ENCODE data around the gene IGFBP7.

Gene IGFBP7

DNA sequence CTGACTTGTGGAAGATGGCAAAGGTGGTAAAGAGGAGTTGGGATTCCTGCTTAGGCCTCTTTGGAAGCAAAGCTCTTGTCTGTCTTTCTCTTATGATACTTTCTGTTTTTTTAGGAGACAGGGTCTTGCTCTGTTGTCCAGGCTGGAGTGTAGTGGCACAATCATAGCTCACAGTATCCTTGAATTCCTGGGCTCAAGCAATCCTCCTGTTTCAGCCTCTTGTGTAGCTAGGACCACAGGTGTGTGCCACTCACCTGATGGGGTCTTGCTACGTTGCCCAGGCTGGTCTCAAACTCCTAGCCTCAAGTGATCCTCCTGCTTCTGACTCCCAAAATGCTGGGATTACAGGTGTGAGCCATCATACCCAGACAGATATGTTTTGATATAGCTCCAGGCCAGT lies 19.3 kb upstream of the IGFBP7 start:
- DNase-seq, result no peak

DNA sequence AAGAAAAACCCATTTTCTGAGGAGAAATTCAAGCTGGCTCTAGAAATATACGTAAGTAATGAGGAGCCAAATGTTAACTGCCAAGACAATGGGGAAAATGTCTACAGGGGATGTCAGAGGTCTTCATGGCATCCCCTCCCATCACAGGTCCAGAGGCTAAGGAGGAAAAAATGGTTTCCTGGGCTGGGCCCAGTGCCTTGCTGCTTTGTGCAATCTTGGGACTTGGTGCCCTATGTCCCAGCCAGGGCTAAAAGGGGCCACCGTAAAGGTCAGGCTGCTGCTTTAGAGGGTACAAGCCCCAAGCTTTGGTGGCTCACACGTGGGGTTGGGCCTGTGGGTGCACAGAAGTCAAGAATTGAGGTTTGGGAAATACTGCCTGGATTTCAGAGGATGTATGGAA lies 17.2 kb upstream of the IGFBP7 start:
- DNase-seq, result no peak

DNA sequence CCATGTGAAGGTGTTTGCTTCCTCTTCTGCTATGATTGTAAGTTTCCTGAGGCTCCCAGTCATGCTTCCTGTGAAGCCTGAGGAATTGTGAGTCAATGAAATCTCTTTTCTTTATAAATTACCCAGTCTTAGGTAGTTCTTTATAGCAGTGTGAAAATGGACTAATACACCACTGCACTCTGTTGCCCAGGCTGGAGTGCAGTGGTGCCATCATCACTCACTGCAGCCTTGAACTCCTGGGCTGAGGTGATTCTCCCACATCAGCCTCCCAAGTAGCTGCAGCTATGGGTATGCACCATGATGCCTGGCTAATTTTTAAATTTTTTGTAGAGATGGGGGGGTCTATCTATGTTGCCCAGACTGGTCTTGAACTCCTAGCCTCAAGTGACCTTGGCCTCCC lies 15.8 kb upstream of the IGFBP7 start:
- DNase-seq, result no peak

GRCh38 chr4:57124145-57124544 lies 14.0 kb upstream of the IGFBP7 start:
- DNase-seq, result no peak

DNA sequence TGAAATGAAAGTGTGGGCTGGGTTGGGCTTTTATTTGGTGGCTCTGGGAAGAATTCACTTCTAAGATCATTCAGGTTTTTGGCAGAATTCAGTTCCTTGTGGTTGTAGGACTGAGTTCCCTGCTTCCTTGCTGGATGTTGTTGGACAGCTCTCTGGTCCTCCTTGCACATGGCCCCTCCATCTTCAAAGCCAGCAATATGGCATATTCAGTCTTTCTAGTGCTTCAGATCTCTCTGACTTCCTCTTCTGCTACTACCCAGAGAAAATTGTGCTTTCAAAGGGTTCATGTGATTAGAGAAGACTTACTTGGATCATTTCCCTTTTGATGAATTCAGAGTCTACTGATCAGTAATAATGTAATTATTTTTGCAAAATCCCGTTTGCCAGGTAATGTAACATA lies 12.8 kb upstream of the IGFBP7 start:
- DNase-seq, result no peak

DNA sequence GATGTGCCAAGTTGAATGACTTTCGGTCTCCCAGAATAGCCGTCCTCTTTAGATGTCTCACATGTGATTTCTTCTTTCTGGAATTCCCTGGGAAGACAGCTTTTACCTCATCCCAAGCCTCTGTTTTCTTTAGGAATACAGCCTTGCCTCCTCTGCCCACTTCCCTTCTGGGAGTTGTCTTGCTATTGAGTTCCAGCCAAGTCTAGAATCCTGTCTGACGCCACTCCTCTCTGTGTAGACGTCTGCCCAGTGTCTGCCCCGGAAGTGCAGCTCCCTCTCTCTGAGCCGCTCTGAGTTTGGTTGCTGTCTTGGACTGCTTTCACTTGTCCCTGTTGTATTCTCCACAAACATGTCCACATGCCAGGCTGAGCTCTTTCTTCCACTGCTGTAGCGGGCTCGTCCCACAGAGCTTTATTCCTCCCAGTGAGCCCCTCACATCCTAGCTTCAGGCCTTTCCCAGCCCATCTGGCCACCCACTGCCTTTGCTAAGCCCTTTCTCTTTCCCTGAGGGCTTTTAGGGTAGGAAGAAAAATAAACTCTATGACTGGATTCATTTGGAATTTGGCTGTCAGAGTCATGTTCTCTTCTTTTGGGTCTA lies 9.0 kb upstream of the IGFBP7 start:
- DNase-seq, result no peak

GRCh38 chr4:57117491-57117890 lies 7.3 kb upstream of the IGFBP7 start:
- no peak for DNase-seq

GRCh38 chr4:57116245-57116644 lies 6.1 kb upstream of the IGFBP7 start:
- no peak for DNase-seq

DNA sequence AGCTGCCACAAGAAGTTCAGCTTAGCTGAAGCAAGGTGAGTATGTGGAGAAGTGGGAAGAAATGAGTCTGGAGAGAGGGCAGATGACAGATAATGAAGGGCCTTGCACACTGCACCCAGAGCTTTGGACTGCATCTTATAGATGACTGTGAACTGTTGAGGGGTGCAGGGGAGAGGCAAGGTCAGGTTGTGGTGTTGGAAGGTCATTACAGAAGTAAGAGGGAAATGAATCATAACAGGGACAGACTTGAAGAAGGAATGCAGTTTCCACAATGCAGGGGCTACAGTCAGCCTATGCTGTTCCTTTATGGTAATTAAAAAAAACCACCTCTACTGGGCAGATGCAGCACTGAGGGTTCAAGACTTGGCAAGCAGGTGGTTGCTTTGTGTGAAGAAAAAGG lies 4.8 kb upstream of the IGFBP7 start:
- DNase-seq, result no peak

- DNase-seq, result no peak
These were observed 3.7 kb upstream of the IGFBP7 start for GRCh38 chr4:57113870-57114269.

GRCh38 chr4:57110640-57111511 lies 691 bp upstream of the IGFBP7 start:
- DNase-seq, result peak; percentile 28

DNA sequence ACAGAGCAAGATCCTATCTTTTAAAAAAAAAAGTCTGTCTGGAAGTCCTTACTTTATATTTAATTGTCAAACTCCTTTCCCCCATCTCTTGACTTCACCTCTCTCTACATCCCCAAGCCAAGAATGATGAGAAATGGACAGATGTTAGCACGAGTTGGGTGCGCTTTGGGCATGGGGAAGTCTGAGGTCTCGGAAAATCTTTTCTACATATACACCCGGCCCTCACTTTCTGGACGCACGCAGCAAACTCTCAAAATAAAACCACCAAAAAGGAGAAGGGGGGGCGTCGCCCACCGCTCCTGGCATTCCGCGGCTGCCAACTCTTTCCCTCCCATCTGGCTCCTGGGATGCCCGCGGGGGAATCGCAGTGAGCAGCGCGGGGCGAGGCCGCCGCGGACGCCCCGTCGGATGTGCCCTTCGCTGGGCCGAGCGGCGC lies 756 bp downstream of the IGFBP7 start:
- DNase-seq, result no peak

GRCh38 chr4:57106181-57106580 lies 4.0 kb downstream of the IGFBP7 start:
- DNase-seq, result no peak

GRCh38 chr4:57104706-57105560 lies 5.3 kb downstream of the IGFBP7 start:
- DNase-seq, result no peak

DNA sequence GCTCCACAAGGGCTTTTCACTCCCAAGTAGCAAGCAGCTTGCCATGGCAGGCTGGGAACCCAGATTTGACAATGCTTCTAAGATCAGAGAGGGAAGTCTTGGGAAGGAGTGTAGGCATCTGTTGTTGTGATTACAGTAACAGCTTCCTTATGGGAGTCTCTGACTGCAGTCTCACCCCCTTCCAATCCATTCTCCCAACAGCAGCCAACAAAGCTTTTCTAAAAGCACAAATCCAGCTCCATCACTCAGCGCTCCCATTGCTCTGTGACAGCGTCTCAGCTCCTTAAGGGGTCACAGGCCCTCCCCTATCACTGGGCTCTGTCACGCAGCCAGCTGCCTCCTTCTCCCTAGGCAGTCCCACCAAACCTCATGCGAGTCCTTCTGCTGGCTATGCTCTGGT lies 7.1 kb downstream of the IGFBP7 start:
- DNase-seq, result no peak

DNA sequence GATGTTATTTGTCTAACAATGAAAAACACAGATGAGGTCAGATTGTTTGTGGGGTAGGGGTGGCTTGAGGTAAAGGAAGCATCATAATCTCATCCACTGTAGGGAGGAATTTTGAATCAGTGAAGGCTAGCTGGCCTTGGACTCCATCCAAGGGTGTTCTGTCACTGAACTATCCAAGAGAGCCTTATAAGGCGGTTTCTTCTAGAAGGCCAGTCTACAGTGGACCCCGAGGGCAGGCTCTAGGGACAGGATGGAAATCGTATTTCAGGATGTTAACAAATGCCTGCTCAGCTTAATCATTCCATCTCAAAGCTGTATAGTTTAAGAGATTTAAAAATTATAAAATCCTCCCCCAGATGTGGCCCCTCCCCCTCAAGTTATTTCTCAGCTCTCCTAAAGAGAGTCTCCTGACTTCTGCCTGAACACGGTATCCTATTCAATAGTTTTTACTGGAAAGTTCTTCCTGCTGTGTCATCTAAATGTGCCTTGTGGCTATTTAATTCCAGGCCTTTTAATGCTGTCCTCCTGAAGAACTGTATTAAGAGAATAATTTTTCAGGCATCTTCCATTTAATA lies 8.0 kb downstream of the IGFBP7 start:
- DNase-seq, result no peak

- DNase-seq, result no peak
These were observed 9.1 kb downstream of the IGFBP7 start for GRCh38 chr4:57100979-57101651.

GRCh38 chr4:57099363-57099762 lies 10.8 kb downstream of the IGFBP7 start:
- DNase-seq, result no peak

DNA sequence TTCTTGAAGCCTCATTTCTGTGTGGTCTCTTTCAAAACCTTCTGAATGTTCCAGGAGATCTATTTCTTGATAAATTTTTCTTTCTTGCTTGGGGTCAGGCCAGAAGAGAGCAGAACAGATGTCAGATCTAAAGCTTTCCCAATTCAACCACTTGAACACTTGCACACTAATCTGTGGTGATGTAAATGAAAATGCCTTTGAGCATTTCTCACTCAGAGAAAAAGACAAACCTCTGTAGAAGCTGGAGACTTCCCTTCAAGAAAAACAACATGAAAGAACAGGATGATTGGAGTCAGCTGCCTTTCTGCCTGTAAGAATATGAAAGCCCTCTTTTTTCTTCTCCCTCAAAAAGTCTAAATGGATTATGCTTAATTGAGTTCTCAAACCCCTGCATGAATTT lies 11.2 kb downstream of the IGFBP7 start:
- no peak for DNase-seq

- DNase-seq, result no peak
These were observed 11.8 kb downstream of the IGFBP7 start for GRCh38 chr4:57098415-57098814.

DNA sequence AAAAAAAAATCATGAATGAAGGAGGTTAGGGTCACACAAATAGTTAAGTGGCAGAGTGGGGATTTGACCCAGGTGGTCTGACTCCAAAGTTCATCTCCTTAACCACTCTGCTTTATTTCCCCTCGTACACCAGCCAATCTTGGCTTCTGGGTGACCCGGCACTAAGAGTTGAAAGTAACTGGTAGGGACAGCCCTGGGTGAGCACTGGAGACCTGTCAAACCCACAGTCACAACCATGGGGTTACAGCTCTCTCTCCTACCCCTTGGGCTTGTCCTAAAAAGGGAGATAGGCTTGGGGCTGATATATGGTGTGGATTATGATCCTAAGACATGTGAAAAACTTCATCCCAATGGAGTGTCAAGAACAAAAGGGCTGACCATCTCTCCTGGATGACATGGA lies 12.5 kb downstream of the IGFBP7 start:
- no peak for DNase-seq

- DNase-seq, result no peak
These were observed 14.2 kb downstream of the IGFBP7 start for GRCh38 chr4:57095956-57096355.

- no peak for DNase-seq
These were observed 14.9 kb downstream of the IGFBP7 start for GRCh38 chr4:57095245-57095644.
